ENCODE measurements around the gene DPYD.

Gene DPYD

DNA sequence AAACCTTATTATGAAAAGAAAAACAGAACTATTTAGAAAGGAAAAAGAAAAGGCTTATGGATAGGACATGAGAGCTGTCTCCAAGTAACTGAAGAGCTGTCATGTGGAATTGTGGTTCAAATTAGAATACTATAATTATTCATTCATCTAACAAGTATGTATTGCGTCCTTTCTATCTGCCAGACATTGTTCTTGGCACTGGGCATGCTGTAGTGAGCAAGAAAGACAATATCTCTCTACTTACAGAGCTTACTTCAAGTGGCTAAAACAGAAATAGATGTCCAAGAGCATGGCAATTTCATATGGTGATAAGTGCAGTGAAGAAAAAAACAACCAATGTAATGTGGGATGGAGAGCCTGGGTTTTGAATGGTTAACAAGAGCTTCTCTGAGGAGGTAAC lies 413.0 kb downstream of the DPYD start:
- DNase-seq, result no peak

DNA sequence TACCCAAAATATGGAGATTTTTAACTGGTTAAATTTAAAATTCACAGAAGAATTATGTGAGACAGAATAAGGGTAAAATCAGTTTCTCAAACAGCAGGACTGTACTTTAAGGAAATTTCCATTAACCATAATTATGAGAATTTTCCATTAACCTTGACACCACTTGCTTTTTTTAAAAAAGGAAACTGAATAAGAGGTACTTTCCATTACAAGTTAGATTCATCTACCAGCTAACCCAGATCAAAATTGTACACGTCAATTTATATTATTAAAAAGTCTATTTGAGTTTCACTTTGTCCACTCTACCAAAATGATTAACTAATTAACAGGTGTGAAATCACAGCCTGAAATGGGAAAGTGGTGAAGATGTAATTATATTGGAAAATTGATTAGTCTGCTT lies 414.5 kb downstream of the DPYD start:
- no peak for DNase-seq

DNA sequence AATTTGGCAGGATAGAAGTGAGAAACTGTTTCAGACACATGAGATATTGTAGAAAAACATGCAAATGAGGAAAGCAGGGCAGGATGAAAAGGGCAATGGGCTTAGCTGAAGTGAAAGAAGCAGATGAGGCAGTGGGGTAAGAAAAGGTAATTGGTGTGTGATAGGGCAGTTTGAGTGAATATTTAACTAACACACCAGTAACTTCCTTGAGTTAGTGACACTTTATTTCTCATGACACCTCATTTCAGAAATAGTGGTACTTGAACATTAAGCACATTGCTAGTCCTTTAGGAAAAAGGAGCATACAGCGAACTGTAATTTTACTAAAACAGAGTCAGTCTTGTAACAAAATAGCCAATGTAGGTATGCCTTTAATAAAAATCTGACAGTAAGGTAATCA lies 415.0 kb downstream of the DPYD start:
- no peak for DNase-seq

DNA sequence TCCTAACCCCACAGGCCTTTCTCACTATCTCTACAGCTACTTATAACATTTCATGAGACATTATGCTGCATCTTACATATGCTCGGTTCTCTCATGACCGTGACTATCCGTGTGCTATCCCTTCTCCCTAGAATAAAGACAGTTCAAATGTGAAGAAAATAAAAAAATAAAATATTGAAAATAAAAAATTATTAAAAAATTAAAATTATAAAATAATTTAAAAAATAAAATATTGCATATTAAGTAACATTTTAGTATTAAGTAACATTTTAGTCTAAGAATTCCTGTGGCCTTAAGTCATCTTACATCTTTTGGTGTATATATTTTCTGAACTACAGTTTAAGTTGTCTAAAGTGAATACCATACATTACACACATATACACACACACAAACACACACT lies 415.5 kb downstream of the DPYD start:
- no peak for DNase-seq

DNA sequence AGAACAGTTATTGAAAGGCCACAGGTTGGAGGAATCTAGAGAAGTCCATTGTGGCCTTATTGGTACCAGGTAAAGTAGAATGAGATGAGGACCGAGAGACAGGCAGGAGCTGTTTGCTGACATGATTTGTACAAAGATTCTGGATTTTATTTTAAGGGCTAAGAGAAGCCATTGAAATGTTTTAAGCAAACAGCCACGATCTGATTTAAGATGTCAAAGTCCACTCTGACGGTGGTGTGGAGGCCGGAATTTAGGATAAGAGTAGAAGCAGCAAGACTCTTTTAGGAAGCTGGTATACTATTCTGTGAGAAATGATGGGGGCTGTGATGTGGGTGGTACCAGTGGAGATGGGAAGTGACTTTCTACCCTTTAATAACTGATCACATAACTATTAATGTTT lies 418.5 kb downstream of the DPYD start:
- DNase-seq, result no peak

DNA sequence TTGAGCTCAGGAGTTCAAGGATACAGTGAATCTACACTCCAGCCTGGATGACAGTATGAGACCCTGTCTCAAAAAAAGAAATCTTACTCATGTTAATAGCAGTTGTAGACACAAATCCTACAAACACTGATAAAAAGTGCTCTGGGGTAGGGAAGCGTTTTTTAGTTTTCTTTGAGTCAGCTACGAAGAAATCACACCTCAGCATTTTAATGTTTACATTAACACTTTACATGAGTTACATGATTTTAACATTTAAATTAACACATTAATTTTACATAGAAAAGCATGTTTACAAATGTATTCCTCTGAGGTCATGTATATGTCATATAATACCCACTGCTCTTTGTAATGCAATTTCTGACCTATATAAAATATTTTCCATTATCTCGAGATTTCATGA lies 419.2 kb downstream of the DPYD start:
- DNase-seq, result no peak

DNA sequence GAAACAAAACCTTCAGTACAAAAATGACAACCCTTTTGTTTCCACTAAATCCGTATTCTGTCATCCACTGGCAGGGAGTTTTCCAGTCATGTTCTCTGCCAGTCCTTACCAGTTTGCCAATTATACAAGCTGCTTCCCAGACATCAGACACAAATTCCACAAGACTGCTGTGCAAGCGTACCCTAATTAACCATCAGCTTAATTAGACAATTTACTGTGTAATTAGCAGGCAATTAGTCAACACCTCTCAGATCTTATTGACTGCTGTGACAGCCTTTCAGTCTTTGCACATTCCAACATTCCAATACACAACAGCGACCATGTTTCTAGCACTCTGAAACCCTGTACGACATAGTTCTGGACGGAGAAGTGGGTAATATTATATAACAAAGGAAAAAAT lies 420.1 kb downstream of the DPYD start:
- no peak for DNase-seq

DNA sequence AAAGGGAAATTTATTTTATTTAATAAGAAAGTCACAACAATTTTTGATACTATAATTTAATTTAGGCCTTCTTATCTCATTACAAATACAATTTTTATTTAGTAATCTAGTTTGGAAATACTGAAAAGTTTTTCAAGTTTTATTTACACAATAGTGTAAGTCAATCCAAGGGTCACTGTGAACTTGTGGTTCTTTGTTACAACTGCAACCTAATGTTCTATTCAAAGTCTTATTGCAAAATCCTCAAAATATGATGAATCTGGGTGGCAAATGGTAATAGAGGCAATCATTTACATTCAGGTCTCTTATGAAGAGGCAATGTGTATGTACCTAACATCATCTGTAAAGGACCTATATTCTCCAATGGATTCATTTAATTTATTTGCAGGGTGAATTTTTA lies 421.2 kb downstream of the DPYD start:
- DNase-seq, result no peak

DNA sequence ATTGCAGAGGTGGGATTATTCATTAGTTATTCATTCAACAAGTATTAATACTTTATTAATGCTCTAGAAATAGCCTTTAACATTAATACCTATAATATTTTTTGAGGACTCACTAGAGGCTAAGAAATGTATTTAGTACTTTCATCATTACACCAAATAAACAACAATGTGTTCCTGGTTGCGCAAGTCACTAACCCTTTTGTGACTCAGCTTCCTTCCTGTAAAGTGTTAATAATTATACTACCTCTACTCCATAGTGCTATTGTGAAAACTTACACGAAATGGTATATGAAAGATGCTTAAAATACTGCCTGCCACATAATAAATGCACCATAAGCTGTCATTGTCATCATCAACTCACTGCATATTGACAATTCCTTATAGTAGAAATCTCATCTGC lies 431.0 kb downstream of the DPYD start:
- peak in 1 of 2 experiments; percentile 7 for DNase-seq

DNA sequence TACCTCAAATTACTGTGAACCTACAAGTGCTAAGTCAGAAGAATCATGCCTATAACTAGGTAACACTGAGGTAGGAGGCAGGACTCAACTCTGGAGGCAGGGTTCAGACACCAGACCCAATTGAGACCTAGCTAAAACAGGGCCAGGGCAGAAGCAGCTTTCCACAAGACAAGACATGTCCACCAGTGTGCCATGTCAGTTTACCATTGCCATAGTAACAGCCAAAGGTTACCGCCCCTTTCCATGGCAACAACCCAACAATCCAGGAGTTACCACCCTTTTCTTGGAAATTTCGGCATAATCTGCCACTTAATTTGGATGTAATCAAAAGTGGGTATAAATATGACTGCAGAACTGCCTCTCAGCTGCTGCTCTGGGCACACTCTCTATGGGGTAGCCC lies 432.3 kb downstream of the DPYD start:
- peak in 1 of 2 experiments; percentile 4 for DNase-seq

DNA sequence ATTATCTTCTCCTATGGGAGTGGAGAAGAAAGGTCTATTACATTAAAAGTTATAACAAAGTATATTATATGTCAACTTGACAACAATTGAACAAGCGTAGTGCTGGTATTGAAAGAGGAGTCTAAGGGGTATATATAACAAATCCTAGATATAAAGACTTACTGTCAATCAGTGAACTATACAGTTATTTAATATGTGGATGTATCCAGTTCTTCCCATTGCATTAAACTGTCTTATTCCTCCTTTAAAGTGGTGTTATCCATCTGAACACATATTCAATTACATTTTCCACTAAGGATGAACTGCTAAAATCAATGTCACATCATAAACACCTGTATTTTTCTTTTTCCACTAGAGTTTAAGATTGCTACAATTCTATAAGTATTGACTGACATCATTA lies 438.8 kb downstream of the DPYD start:
- no peak for DNase-seq

DNA sequence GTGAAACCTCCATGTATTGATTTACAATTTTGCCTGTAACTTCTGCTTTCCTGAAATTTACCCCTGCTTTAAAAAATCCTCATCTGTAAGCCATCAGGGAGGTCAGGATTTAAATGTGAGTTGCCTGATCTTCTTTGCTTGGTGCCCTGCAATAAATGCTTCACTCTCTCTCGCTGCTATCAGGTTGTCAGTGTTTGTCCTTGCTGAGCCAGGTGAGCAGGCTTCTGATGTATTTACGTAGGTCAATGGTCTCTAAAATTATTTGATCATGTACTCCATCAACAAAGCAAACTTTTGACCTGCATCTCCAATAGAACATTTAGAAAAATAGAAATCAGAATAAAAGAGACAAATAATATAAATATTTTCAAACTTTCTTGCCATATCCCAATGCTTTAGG lies 453.4 kb downstream of the DPYD start:
- DNase-seq, result no peak

DNA sequence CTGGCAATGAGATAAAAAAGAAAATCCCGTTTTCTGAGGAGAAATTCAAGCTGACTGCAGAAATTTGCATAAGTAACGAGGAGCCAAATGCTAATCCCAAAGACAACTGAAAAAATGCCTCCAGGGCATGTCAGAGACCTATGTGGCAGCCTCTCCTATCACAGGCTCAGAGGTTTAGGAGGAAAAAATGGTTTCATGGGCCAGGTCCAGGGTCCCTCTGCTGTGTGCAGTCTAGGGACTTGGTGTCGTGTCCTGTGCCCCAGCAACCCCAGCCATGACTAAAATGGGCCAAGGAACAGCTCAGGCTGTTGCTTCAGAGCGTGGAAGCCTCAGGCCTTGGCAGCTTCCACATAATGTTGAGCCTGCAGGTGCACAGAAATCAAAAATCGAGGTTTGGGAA lies 456.5 kb downstream of the DPYD start:
- DNase-seq, result no peak

DNA sequence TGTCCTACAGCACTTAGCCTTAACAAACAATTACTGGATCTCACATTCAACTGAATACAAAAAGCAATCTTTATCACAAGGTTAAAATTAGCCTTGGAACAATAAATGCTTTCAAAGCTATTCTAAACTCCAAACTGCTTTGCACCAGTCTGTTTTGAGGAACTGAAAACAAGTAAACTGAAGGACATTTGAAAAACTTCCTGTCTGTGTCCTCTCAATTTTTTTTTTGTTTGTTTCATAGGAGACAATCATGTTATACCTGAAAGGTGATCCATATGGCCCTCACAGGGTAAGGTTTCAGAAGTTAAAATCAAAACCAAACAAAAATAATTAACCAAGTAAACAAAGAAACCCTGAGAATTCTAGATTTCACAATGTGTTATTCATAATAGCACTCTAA lies 459.1 kb downstream of the DPYD start:
- no peak for DNase-seq

DNA sequence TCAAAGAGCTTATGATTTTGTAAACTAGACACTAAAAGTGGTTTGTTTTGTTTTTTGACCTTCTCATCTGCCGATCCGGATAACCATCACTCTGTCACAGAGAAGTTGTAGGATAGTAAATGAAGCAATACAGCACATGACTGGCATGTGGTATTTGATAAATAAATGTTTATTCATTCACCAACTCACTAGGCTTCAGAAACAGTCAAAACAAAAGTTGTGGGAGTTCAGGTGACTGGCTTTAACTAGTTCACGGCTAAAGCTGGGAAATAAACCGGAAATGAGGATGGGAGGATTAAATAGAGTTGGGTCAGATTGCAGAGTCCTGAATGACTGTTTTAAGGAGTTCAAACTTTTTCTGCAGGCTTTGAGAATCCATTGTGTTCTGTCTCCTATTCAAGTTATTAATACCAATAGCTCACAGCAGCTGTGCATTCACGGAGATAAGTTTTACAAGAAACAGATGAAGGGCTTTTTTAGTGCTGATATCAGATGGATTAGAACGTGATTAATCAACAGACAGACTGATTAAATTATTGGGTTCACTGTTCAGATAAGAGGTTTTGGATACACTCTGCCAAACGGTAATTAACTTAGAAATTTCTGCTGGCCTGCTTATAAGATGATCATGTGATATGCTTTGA lies 463.3 kb downstream of the DPYD start:
- DNase-seq, result no peak

DNA sequence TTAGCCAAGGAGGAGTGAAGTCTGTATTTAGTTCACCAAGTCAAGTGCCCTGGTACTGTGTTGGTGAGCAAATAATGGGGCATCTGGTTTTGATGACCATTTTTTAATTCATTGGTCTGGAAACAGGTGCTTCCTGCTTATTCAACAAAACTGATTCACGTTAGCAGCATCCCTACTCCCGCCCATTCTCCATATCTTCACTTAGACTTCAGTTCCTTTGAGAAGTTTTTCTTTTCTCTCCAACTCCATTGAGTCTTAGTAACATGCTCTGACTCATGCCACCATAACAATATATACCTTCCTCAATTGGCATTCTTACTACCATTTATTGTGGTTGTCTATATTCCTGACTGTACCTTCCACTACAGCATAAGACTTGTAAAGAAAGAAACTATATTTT lies 468.9 kb downstream of the DPYD start:
- DNase-seq, result no peak

DNA sequence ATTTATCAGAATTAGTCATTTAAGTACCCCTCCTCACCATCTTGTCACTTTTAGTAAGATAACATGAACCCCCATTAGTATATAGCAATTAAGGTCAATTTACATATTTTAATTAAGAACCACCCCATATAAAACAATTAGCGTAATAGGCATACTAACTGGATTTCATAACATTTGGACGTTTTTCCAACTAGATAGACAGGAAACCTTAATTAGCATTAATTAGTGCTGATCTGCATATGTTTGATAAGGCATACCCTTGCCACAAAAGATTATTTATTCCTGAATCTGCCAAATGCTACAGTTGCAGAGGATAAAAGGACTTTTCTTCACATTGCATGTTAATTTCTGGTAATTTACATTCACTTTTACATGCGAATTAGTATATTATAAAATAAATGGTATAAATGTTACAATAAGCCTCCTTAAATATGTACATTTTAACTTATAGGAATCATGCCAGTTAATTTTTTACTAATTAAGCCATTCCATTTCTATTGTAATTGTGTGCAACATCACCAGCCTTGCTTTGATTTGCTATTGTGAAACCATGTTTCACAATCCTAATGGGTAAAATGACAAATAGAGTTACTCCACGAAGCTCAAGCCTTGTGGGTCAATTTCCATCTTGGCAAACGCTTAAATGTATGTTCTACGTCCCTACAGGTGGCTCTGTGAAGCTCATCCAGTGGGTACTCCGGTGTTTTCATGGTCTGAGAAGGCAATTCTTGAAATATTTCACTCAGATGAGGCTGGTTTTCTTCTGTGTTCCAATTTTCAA lies 469.6 kb downstream of the DPYD start:
- no peak for DNase-seq

DNA sequence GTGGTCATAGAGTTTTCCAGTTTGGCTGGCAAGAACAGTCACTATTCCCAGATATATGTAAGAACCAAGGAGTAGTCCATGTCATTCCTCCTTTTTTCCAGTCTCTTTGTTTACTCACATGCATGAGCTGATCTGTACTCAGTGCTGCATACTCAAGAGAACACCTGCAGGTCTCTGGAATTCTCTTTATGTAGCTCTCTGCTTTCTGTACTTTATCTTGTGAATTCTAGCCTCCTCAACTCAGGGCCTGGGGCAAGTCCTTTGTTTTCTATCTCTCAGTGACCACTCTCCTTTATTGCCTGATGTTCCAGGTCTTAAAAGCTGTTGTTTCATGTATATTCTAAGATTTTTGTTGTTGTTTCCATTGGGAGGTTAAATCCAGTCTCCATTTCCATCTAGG lies 478.9 kb downstream of the DPYD start:
- DNase-seq, result no peak

DNA sequence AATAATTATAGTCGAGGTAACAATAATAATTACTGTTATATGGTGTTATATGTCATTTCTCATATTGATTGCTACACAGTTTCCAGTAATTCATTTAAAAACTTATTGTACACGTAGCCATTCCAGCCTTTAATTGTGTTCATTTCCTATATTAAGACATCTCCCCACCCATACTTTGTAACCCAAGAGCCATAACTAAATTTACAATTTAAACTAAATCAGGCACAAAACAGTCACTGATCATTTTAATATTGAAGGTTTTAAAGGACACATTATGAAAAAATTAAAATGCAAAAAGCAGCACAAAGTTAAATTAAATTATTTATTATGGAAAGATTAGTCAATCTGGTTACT lies 487.0 kb downstream of the DPYD start:
- DNase-seq, result no peak

DNA sequence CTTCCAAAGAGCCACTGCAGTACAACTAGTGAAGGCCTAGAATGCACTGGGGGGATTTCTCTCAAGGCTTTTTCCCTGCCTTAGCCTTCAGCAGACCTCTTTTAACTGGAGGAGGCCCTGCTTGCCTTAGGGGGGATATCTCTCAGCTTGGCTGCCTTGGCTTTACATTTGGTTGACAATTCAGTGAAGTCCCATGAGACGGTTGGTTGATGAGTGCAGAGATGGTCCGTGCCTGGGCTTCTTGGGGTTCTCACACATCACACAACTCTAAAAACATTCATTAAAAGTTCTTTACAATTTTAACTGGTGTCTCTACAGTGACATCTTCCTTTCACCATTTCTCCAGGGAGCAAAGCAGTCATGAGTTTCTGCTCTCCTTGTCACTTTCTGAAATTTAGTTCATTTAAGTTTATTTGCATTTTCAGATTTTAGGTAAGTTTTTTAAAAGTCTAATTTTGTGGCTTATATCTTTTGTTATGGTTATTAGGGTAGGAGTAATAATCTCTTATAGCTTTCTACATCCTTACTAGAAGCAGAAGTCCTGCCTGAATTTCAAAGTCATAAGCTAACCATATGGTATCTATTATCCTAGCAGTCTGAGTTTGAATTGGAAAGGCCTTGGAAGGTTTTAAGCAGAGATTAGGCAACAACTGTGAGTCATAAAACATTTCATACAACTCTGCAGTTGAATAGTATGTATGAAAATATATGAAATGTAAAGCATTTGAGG lies 487.6 kb downstream of the DPYD start:
- DNase-seq, result no peak

DNA sequence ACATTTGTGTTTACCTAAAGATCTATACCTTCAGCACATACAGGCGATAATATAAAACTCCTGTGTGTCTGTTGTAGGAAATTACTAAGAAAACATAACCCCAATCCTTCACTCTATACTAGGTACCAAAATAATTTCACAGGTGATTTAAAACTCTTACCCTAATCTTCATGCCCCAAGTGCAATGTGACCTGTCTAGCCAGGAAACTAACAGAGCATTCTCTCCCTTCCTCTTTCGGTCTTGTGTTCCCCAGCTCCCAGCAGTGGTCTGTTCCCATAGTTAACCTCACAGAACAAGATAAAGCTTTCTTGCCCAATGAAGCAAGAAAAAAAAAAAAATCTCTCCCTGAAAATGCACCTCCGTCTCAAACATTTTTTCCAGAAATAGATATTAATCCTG lies 493.5 kb downstream of the DPYD start:
- DNase-seq, result no peak

DNA sequence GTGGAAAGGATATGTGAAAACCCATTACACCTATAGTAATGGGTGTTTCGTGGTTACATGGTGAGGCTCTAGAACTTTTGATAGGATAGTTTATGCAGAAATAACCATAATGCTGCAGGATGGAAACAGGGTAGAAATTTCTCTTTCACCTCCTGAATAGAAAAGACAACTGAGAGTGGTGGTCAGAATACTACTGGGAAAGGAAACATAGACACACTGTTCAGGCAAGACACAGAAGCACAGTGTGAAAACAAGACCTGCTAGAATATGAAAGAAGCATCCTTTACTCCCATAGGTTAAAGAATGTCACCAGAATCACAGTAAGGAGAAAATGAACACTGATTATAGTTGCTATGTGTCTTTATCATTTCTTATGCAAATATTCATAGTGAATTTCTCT lies 496.6 kb downstream of the DPYD start:
- no peak for DNase-seq

DNA sequence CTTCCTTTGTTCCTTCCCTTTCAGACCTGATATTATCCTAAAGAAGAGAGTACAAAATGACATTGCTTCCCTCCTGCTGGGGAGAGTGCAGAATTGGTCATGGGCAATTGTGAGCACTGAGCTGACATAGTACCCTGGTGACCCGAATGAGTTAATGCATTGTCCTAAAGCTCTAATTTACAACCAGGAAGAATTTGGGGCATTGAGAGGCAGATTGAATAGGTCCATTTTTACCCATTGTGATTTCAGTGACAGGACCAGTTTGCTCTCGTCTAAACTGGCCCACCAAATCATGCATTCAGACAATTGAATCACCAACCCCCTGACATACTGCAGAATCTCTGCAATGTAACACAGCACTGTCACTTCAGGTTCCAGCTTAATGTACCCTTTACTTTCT lies 497.4 kb downstream of the DPYD start:
- DNase-seq, result no peak

DNA sequence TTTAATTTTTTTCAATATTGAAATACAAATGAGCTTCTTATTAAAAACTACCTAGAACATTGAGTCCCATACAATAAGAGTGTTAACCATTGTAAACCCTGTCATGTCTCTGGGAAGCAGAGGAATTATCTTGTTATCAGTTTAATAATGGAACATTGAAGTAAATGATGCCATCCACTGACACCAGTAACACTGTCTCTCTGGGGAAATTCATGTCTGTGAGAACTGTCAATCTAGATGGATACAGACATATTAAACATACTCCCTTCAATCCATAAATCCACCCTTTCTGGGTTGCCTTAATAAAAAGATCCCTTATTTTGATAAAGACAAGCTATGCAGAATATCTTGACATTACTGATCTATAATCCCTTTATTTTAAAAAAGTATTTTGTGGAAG lies 503.2 kb downstream of the DPYD start:
- DNase-seq, result no peak
